H1 (cell line): Measurements from ENCODE around the gene TIMM10. TPM values are rescaled to one million over a fixed set of nuclear protein-coding genes. Genes with fewer than 3 reads are reported as not detected.

Experiments used
- ATF2 ChIP-seq: IDR thresholded peaks from 2 replicates; pipeline ENCODE4 v1.6.1; 2012; ENCODE audit warnings: low read length, inconsistent platforms
- CBX5 ChIP-seq: fragments of 300-800, 300-1000 bp; sonication (generic); IDR thresholded peaks from 2 replicates; pipeline ENCODE4 v1.7.1; 2016; ENCODE audit warnings: antibody characterized with exemption, low read length, low read depth
- FOSL1 ChIP-seq: IDR thresholded peaks from 2 replicates; pipeline ENCODE4 v1.6.1; 2011; ENCODE audit warnings: mild to moderate bottlenecking, low read depth, low read length, moderate library complexity; ENCODE audit not compliant: insufficient read depth
- KDM1A ChIP-seq: fragments of 200-600, 300-600 bp; sonication (generic); IDR thresholded peaks from 2 replicates; pipeline ENCODE4 v1.7.1; 2016; ENCODE audit warnings: mild to moderate bottlenecking, low read length, borderline replicate concordance
- TAF1 ChIP-seq: IDR thresholded peaks from 2 replicates; pipeline ENCODE4 v1.6.1; 2011; ENCODE audit warnings: mild to moderate bottlenecking, low read depth, low read length
- TAF7 ChIP-seq: optimal IDR thresholded peaks from 2 replicates; pipeline ENCODE3; 2011; ENCODE audit warnings: low read depth, mild to moderate bottlenecking, inconsistent platforms, low read length, moderate library complexity, borderline replicate concordance
- TEAD4 ChIP-seq: IDR thresholded peaks from 2 replicates; pipeline ENCODE4 v1.6.1; 2012; ENCODE audit warnings: low read depth, low read length, inconsistent platforms, mixed read lengths
- polyA plus RNA-seq, 7 experiments: library from polyadenylated mRNA; depleted of rRNA in 3 of 7; stranded (reverse) in 5 of 7; unstranded in 2 of 7; fragments of >200 nt in 5 of 7; fragments of 200-250 nt in 2 of 7; gene quantifications; 1 replicate in 5 of 7; 2 replicates in 1 of 7; 4 replicates in 1 of 7; pipeline versions ENCODE4 v1.2.1 to v1.2.3, GENCODE V29; 2011 to 2013; ENCODE audit warnings: missing spikeins in 2 of 7, mixed read lengths in 2 of 7
- total RNA-seq: library from RNA; stranded (reverse); fragmentation: NEBNext Ultra II Directional; extraction: Animal tissue kit (Norgen Biotek cat#: 25700); gene quantifications from 2 replicates; pipeline ENCODE4 v1.2.1, GENCODE V29; 2021
- TF ChIP-seq, protein P1 (sequence below): fragments of 300-600 bp; sonication (generic); IDR thresholded peaks from 2 replicates; pipeline ENCODE4 v1.7.1; 2012; ENCODE audit warnings: low read length, moderate library complexity, mild to moderate bottlenecking, inconsistent platforms; ENCODE audit not compliant: insufficient replicate concordance

The TIMM10 gene
- total and polyA plus RNA-seq, 2 of the 8 experiments (the other 6 are each of a cell fraction or from before 2014, with no cell fraction given), result 117 to 227 TPM

DNA sequence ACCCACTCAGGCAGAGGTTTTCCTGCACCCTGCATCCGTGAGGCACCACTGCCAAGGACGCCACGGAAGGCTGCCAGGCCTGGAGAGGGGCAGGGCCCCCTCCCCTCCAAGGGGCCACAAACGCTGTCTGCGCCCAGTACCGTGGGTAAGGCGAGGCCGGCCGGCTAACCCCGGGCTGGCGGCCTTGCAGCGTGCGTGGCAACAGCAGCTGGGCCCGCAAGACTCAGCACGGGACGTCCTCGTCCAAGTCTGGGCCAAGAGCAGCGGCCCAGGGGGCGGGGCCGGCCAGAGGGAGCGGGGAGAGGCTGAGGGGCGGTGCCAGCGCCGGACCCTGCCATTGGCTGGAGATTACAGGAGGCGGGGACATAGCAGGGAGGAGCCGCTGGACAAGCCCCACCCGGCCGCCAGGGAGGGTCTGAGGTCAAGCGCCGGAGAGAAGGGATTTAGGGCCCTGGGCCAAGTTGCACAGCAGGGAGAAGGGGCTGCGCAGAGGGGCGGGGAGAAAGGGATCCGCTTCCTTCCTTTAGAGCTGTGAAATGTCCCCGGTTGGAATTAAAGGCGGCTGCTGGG is 31.1 kb downstream of the TIMM10 start (continued):
- TF ChIP-seq ATF2, result no peak
- peak; percentile 7; the same call in 1 of the 2 replicates for TF ChIP-seq TAF1
- TF ChIP-seq TAF7, result no peak
- TF ChIP-seq KDM1A, result no peak
- TF ChIP-seq, protein P1, sequence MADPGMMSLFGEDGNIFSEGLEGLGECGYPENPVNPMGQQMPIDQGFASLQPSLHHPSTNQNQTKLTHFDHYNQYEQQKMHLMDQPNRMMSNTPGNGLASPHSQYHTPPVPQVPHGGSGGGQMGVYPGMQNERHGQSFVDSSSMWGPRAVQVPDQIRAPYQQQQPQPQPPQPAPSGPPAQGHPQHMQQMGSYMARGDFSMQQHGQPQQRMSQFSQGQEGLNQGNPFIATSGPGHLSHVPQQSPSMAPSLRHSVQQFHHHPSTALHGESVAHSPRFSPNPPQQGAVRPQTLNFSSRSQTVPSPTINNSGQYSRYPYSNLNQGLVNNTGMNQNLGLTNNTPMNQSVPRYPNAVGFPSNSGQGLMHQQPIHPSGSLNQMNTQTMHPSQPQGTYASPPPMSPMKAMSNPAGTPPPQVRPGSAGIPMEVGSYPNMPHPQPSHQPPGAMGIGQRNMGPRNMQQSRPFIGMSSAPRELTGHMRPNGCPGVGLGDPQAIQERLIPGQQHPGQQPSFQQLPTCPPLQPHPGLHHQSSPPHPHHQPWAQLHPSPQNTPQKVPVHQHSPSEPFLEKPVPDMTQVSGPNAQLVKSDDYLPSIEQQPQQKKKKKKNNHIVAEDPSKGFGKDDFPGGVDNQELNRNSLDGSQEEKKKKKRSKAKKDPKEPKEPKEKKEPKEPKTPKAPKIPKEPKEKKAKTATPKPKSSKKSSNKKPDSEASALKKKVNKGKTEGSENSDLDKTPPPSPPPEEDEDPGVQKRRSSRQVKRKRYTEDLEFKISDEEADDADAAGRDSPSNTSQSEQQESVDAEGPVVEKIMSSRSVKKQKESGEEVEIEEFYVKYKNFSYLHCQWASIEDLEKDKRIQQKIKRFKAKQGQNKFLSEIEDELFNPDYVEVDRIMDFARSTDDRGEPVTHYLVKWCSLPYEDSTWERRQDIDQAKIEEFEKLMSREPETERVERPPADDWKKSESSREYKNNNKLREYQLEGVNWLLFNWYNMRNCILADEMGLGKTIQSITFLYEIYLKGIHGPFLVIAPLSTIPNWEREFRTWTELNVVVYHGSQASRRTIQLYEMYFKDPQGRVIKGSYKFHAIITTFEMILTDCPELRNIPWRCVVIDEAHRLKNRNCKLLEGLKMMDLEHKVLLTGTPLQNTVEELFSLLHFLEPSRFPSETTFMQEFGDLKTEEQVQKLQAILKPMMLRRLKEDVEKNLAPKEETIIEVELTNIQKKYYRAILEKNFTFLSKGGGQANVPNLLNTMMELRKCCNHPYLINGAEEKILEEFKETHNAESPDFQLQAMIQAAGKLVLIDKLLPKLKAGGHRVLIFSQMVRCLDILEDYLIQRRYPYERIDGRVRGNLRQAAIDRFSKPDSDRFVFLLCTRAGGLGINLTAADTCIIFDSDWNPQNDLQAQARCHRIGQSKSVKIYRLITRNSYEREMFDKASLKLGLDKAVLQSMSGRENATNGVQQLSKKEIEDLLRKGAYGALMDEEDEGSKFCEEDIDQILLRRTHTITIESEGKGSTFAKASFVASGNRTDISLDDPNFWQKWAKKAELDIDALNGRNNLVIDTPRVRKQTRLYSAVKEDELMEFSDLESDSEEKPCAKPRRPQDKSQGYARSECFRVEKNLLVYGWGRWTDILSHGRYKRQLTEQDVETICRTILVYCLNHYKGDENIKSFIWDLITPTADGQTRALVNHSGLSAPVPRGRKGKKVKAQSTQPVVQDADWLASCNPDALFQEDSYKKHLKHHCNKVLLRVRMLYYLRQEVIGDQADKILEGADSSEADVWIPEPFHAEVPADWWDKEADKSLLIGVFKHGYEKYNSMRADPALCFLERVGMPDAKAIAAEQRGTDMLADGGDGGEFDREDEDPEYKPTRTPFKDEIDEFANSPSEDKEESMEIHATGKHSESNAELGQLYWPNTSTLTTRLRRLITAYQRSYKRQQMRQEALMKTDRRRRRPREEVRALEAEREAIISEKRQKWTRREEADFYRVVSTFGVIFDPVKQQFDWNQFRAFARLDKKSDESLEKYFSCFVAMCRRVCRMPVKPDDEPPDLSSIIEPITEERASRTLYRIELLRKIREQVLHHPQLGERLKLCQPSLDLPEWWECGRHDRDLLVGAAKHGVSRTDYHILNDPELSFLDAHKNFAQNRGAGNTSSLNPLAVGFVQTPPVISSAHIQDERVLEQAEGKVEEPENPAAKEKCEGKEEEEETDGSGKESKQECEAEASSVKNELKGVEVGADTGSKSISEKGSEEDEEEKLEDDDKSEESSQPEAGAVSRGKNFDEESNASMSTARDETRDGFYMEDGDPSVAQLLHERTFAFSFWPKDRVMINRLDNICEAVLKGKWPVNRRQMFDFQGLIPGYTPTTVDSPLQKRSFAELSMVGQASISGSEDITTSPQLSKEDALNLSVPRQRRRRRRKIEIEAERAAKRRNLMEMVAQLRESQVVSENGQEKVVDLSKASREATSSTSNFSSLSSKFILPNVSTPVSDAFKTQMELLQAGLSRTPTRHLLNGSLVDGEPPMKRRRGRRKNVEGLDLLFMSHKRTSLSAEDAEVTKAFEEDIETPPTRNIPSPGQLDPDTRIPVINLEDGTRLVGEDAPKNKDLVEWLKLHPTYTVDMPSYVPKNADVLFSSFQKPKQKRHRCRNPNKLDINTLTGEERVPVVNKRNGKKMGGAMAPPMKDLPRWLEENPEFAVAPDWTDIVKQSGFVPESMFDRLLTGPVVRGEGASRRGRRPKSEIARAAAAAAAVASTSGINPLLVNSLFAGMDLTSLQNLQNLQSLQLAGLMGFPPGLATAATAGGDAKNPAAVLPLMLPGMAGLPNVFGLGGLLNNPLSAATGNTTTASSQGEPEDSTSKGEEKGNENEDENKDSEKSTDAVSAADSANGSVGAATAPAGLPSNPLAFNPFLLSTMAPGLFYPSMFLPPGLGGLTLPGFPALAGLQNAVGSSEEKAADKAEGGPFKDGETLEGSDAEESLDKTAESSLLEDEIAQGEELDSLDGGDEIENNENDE, result no peak
- TF ChIP-seq CBX5, result no peak
- TF ChIP-seq FOSL1, result no peak
- TF ChIP-seq TEAD4, result no peak
